ENCODE results near the gene SP2. TPM values are rescaled to one million over a fixed set of nuclear protein-coding genes. Genes with fewer than 3 reads are reported as not detected.

SP2 gene
- total and polyA plus RNA-seq, 2 of the 13 experiments (the other 11 are each of a cell fraction or from before 2014, with no cell fraction given): 1.4 to 4.8 TPM

DNA sequence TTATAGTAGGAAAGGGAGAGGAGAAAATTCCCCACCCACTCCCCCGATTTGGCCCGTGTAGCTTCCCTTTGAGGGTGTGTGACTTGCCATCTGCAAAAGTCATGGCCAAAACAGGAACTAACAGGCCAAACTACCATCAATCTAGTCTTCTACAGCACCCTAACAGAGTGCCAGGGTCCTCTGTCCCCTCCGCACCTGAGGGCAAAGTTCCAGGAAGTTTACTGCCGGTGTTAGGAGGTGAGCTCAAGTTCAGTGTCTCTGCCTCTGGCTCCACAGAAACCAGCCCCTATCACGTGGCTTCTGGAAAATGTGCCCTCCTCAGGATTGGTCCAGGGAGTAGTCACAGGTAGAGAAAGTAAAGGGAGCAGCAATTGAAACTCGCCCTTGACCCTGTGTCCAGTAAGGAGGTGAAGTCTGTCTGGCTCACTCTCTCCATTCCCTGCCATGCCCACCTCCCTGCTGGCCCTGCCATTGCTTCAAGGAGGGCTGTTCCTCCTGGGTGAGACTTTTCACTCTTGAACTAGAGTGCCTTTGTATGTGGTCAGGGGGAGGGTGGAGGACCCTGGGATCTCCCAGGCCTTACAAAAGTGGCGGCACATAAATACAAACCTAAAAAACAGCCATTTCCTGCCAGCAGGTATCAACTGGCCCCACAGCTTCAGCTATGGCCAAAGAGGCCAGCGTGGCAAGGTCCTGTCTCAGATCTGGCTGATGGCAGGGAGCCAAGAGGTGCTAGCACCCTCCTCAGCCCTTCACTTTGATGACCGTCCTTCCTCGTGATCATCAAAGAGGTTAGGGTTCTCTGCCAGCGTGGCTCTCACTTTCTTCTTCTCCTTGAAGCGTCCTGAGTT, 56.4 kb downstream of the SP2 start (continued):
- TF ChIP-seq, protein P1, sequence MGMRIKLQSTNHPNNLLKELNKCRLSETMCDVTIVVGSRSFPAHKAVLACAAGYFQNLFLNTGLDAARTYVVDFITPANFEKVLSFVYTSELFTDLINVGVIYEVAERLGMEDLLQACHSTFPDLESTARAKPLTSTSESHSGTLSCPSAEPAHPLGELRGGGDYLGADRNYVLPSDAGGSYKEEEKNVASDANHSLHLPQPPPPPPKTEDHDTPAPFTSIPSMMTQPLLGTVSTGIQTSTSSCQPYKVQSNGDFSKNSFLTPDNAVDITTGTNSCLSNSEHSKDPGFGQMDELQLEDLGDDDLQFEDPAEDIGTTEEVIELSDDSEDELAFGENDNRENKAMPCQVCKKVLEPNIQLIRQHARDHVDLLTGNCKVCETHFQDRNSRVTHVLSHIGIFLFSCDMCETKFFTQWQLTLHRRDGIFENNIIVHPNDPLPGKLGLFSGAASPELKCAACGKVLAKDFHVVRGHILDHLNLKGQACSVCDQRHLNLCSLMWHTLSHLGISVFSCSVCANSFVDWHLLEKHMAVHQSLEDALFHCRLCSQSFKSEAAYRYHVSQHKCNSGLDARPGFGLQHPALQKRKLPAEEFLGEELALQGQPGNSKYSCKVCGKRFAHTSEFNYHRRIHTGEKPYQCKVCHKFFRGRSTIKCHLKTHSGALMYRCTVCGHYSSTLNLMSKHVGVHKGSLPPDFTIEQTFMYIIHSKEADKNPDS (CRISPR knock-in tag; IDR thresholded peaks at IDR 0.05): no peak
- TF ChIP-seq MBNL3 (CRISPR knock-in tag; conservative IDR thresholded peaks at IDR 0.05) (no peak), GATAD1 (CRISPR knock-in tag; IDR thresholded peaks at IDR 0.05) (no peak), ZNF709 (CRISPR knock-in tag; IDR thresholded peaks at IDR 0.05) (no peak), ZNF329 (CRISPR knock-in tag; IDR thresholded peaks at IDR 0.05; ENCODE audit: low read depth) (no peak), ZNF678 (CRISPR knock-in tag; IDR thresholded peaks at IDR 0.05) (0 out of 2 replicates have a peak, but pooled peaks have one; percentile 27), SPEN (CRISPR knock-in tag; IDR thresholded peaks at IDR 0.05; ENCODE audit: low read depth) (peak; percentile 82), ZNF713 (CRISPR knock-in tag; IDR thresholded peaks at IDR 0.05) (0 out of 2 replicates have a peak, but pooled peaks have one; percentile 61)
- TF ChIP-seq, protein P2, sequence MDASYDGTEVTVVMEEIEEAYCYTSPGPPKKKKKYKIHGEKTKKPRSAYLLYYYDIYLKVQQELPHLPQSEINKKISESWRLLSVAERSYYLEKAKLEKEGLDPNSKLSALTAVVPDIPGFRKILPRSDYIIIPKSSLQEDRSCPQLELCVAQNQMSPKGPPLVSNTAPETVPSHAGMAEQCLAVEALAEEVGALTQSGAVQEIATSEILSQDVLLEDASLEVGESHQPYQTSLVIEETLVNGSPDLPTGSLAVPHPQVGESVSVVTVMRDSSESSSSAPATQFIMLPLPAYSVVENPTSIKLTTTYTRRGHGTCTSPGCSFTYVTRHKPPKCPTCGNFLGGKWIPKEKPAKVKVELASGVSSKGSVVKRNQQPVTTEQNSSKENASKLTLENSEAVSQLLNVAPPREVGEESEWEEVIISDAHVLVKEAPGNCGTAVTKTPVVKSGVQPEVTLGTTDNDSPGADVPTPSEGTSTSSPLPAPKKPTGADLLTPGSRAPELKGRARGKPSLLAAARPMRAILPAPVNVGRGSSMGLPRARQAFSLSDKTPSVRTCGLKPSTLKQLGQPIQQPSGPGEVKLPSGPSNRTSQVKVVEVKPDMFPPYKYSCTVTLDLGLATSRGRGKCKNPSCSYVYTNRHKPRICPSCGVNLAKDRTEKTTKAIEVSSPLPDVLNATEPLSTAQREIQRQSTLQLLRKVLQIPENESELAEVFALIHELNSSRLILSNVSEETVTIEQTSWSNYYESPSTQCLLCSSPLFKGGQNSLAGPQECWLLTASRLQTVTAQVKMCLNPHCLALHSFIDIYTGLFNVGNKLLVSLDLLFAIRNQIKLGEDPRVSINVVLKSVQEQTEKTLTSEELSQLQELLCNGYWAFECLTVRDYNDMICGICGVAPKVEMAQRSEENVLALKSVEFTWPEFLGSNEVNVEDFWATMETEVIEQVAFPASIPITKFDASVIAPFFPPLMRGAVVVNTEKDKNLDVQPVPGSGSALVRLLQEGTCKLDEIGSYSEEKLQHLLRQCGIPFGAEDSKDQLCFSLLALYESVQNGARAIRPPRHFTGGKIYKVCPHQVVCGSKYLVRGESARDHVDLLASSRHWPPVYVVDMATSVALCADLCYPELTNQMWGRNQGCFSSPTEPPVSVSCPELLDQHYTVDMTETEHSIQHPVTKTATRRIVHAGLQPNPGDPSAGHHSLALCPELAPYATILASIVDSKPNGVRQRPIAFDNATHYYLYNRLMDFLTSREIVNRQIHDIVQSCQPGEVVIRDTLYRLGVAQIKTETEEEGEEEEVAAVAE (CRISPR knock-in tag; IDR thresholded peaks at IDR 0.05; ENCODE audit: borderline replicate concordance): peak; percentile 60; the same call in 1 of the 2 replicates
- TF ChIP-seq, protein P3, sequence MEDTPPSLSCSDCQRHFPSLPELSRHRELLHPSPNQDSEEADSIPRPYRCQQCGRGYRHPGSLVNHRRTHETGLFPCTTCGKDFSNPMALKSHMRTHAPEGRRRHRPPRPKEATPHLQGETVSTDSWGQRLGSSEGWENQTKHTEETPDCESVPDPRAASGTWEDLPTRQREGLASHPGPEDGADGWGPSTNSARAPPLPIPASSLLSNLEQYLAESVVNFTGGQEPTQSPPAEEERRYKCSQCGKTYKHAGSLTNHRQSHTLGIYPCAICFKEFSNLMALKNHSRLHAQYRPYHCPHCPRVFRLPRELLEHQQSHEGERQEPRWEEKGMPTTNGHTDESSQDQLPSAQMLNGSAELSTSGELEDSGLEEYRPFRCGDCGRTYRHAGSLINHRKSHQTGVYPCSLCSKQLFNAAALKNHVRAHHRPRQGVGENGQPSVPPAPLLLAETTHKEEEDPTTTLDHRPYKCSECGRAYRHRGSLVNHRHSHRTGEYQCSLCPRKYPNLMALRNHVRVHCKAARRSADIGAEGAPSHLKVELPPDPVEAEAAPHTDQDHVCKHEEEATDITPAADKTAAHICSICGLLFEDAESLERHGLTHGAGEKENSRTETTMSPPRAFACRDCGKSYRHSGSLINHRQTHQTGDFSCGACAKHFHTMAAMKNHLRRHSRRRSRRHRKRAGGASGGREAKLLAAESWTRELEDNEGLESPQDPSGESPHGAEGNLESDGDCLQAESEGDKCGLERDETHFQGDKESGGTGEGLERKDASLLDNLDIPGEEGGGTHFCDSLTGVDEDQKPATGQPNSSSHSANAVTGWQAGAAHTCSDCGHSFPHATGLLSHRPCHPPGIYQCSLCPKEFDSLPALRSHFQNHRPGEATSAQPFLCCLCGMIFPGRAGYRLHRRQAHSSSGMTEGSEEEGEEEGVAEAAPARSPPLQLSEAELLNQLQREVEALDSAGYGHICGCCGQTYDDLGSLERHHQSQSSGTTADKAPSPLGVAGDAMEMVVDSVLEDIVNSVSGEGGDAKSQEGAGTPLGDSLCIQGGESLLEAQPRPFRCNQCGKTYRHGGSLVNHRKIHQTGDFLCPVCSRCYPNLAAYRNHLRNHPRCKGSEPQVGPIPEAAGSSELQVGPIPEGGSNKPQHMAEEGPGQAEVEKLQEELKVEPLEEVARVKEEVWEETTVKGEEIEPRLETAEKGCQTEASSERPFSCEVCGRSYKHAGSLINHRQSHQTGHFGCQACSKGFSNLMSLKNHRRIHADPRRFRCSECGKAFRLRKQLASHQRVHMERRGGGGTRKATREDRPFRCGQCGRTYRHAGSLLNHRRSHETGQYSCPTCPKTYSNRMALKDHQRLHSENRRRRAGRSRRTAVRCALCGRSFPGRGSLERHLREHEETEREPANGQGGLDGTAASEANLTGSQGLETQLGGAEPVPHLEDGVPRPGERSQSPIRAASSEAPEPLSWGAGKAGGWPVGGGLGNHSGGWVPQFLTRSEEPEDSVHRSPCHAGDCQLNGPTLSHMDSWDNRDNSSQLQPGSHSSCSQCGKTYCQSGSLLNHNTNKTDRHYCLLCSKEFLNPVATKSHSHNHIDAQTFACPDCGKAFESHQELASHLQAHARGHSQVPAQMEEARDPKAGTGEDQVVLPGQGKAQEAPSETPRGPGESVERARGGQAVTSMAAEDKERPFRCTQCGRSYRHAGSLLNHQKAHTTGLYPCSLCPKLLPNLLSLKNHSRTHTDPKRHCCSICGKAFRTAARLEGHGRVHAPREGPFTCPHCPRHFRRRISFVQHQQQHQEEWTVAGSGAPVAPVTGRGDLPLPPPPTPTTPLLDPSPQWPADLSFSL (CRISPR knock-in tag; IDR thresholded peaks at IDR 0.05): no peak
- TF ChIP-seq, protein P4, sequence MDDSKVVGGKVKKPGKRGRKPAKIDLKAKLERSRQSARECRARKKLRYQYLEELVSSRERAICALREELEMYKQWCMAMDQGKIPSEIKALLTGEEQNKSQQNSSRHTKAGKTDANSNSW (CRISPR knock-in tag; IDR thresholded peaks at IDR 0.05; ENCODE audit: borderline replicate concordance): no peak
- TF ChIP-seq, protein P5, sequence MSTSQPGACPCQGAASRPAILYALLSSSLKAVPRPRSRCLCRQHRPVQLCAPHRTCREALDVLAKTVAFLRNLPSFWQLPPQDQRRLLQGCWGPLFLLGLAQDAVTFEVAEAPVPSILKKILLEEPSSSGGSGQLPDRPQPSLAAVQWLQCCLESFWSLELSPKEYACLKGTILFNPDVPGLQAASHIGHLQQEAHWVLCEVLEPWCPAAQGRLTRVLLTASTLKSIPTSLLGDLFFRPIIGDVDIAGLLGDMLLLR (CRISPR knock-in tag; IDR thresholded peaks at IDR 0.05): no peak

All from HepG2 (cell line).